Neural crest cell (in vitro differentiated cells): ENCODE measurements around the gene PLIN1. TPM values are rescaled to one million over a fixed set of nuclear protein-coding genes. Genes with fewer than 3 reads are reported as not detected.

ENCODE experiments used
- DNase-seq: peaks from one replicate; pipeline ENCODE4 v3.0.0; 2021; ENCODE audit warnings: low read depth, mixed read lengths, low spot score
- H3K27ac Mint-ChIP-seq: one replicate; pipeline ENCODE4 v1.8.0; 2021; ENCODE audit warnings: mild to moderate bottlenecking, mixed read lengths; ENCODE audit not compliant: unreplicated experiment
- H3K27me3 Mint-ChIP-seq: 2 replicates; pipeline ENCODE4 v1.8.0; 2021; ENCODE audit warnings: low read depth, mild to moderate bottlenecking, mixed read lengths
- H3K36me3 Mint-ChIP-seq: 2 replicates; pipeline ENCODE4 v1.8.0; 2021; ENCODE audit warnings: low read depth, mild to moderate bottlenecking, mixed read lengths
- H3K4me1 Mint-ChIP-seq: 2 replicates; pipeline ENCODE4 v1.8.0; 2021; ENCODE audit warnings: mixed read lengths
- H3K4me3 Mint-ChIP-seq: one replicate; pipeline ENCODE4 v1.8.0; 2021; ENCODE audit warnings: mild to moderate bottlenecking, mixed read lengths
- H3K9me3 Mint-ChIP-seq: 2 replicates; pipeline ENCODE4 v1.8.0; 2021; ENCODE audit warnings: mixed read lengths
- CTCF ChIP-seq: fragments of 200-600 bp; sonication (generic); conservative IDR thresholded peaks from 2 replicates; pipeline ENCODE4 v1.5.0; 2021; ENCODE audit warnings: antibody characterized with exemption, mild to moderate bottlenecking
- long read RNA-seq: library from polyadenylated mRNA; unstranded; transcript quantifications from one replicate; pipeline ENCODE4 v2.0.0, GENCODE V29; 2020
- total RNA-seq: library from RNA; stranded (reverse); gene quantifications from 2 replicates; pipeline ENCODE4 v1.2.1, GENCODE V29; 2021

The PLIN1 gene
- 0.56 and 0.73 TPM in 2 replicates for total RNA-seq
- long read RNA-seq = 0 reads

- Mint-ChIP-seq H3K27me3 (no peaks in the 10 kb centered on the region), H3K9me3 (no peaks in the 10 kb centered on the region), H3K36me3 (peaks cover 2% of the 10 kb centered on the region), H3K4me1 (peaks cover 5% of the 10 kb centered on the region), H3K4me3 (no peak within 1 kb of the TSS), H3K27ac (no peak within 1 kb of the TSS)
- TF ChIP-seq CTCF = no peak
- no peak for DNase-seq
Observed at GRCh38 chr15:89679212-89679611, at the start of gene PLIN1. Gene PLIN1 (minus strand): TSS chr15:89679367. CDS start chr15:89677489, 1,878 bp downstream.

- no peaks in the 10 kb centered on the region for H3K4me1 Mint-ChIP-seq
Observed at GRCh38 chr15:89728254-89728653, 49.1 kb upstream of the PLIN1 start.

GRCh38 chr15:89725064-89725463 lies 45.9 kb upstream of the PLIN1 start:
- no peaks in the 10 kb centered on the region for H3K36me3 Mint-ChIP-seq
- H3K27me3 Mint-ChIP-seq = peaks cover 14% of the 10 kb centered on the region
- no peak overlapping the region for H3K4me3 Mint-ChIP-seq
- TF ChIP-seq CTCF = no peak
- H3K27ac Mint-ChIP-seq = no peak overlapping the region
- DNase-seq = no peak
- peaks cover 4% of the 10 kb centered on the region for H3K9me3 Mint-ChIP-seq
- no peaks in the 10 kb centered on the region for H3K4me1 Mint-ChIP-seq

More at GRCh38 chr15:89728254-89728653, 49.1 kb upstream of the PLIN1 start:
- H3K4me3 Mint-ChIP-seq = no peak overlapping the region
- no peak for DNase-seq
- peaks cover 4% of the 10 kb centered on the region for H3K9me3 Mint-ChIP-seq
- no peak for TF ChIP-seq CTCF
- no peaks in the 10 kb centered on the region for H3K36me3 Mint-ChIP-seq
- H3K27me3 Mint-ChIP-seq = peaks cover 19% of the 10 kb centered on the region
- no peak overlapping the region for H3K27ac Mint-ChIP-seq

GRCh38 chr15:89724621-89725020 lies 45.5 kb upstream of the PLIN1 start:
- Mint-ChIP-seq H3K9me3 (peaks cover 4% of the 10 kb centered on the region), H3K4me3 (no peak overlapping the region), H3K4me1 (no peaks in the 10 kb centered on the region), H3K36me3 (no peaks in the 10 kb centered on the region), H3K27ac (no peak overlapping the region), H3K27me3 (peaks cover 14% of the 10 kb centered on the region)
- no peak for DNase-seq
- no peak for TF ChIP-seq CTCF

- Mint-ChIP-seq H3K9me3 (peaks cover 4% of the 10 kb centered on the region), H3K4me3 (no peak overlapping the region), H3K27ac (no peak overlapping the region), H3K36me3 (no peaks in the 10 kb centered on the region), H3K27me3 (peaks cover 14% of the 10 kb centered on the region), H3K4me1 (no peaks in the 10 kb centered on the region)
- TF ChIP-seq CTCF = no peak
- DNase-seq = no peak
Observed at GRCh38 chr15:89723031-89723430, 43.9 kb upstream of the PLIN1 start.

GRCh38 chr15:89714775-89715174 lies 35.6 kb upstream of the PLIN1 start:
- H3K27me3 Mint-ChIP-seq = peaks cover 6% of the 10 kb centered on the region
- no peak for TF ChIP-seq CTCF
- no peak overlapping the region for H3K27ac Mint-ChIP-seq
- no peak overlapping the region for H3K4me3 Mint-ChIP-seq
- H3K36me3 Mint-ChIP-seq = no peaks in the 10 kb centered on the region
- DNase-seq = no peak
- no peaks in the 10 kb centered on the region for H3K9me3 Mint-ChIP-seq
- no peaks in the 10 kb centered on the region for H3K4me1 Mint-ChIP-seq
